Embryonic facial prominence (tissue), 1 donor: ENCODE measurements around the gene PACS1.
"Not testable (repeated sequence)": the region's sequence is repeated elsewhere in the genome, so short reads cannot be mapped to it uniquely, and the experiment has no call there.

Experiments used
- DNase-seq: peaks from one replicate; pipeline ENCODE4 v3.0.0-alpha.2; 2016; ENCODE audit errors: extremely low spot score

PACS1 gene

GRCh38 chr11:66075273-66075672 is 5.2 kb downstream of the PACS1 start:
- DNase-seq = no peak

DNA sequence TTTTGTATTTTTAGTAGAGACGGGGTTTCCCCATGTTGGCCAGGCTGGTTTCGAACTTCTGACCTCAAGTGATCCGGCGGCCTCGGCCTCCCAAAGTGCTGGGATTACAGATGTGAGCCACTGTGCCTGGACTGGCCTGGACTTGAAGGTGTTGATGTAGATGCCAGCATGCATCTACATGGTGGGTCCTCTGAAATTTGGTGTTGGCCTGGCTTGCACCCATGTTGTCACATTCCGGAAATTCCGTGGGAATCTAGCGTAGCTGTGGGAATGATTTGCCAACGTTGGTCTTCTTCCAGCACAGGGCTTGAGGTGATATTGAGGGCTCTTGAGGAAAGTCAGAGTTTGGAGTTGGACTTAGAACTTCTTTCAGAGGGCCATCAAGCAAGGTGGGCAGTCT is 6.5 kb downstream of the PACS1 start:
- no peak for DNase-seq

DNA sequence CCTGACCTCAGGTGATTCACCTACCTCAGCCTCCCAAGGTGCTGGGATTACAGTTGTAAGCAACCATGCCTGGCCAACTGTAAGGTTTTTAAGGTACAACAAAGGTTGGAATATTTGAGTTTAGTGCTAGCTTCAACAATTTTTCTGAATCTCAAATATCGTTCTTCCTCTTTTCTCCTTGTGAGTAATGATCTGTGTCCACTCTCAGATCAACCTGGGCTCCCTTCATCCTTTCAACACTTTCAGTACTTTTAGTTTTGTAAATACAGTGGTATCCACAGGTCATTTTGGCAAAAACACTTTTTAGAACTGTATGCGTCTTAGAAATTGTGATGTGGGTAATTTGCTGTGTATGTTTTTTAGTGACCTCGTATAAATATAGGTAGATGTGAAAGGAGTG is 7.9 kb downstream of the PACS1 start:
- no peak for DNase-seq

- DNase-seq = not testable (repeated sequence)
Measured at GRCh38 chr11:66078949-66079348, 8.9 kb downstream of the PACS1 start.

- DNase-seq = no peak
Measured at GRCh38 chr11:66080055-66080817, 10.2 kb downstream of the PACS1 start.

DNA sequence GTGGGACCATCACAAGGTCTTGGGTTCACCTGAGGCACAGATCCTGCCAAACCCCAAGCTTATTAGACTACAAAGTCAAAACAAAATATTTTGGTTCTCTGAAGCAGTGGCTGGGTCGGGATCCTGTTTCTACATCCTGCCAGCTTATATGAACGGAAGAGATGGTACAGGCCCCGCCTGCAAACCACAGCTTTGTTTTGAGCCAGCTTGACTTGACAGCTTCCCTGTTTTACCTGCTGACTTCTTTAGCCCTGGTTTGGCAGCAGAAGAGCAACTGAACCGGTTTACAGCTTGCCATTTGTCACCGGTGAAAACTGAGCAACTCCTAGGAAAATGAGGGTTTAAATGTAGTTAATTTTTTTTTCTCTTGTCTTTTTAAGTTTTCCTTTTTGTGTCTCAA is 11.4 kb downstream of the PACS1 start:
- DNase-seq = peak; percentile 43

DNA sequence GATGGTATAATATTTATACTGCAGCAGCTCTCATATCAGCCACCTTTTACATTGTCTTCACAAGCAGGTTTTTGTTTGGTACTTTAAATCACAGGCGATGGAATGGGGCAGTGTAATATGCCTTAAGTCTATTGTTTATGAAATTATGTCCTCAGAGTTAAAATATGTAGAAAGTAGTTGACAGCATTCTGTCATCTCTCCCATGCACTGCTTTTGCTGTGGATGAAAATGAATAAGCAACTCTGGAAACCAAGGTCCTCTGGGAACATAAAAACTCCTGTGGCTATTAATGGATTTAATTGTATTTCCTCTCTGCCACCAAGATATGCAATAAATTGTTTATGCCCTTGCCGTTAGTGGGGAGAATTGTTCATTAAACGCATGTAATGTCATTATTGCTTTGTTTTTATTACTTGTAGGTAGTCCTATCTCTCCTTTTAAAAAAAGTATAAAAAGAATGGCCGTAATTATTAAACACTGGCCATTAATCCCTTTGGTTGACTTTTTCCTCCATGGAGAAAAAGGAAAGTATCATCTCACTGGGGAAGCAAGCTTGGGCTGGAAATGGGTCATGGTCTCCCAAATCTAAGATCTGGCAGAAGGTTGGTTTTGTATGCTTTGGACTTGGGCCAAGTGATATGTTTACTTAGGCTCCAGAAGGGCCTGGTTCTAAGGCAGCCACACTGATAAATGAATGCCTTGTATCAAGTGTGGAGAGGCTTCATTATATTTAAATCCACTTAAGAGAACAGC is 13.1 kb downstream of the PACS1 start:
- DNase-seq = no peak

DNA sequence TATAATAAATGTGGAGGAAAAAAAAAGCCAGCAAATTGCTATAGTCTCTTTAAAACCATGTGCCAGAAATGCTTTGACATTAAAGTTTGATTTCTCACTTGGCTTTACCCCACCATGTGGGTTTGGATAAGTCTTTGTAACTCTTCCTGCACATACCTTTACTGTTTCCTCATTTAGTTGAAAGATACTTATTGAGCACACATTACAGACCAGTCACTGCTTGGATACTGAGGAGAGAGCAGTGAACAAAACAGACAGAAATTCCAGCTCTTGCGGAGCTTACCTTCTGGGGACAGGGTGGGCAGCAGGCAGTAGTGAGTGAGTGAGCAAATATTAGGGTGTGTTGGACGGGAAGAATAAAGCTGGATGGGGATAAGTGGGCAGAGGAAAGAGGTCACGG is 13.7 kb downstream of the PACS1 start:
- no peak for DNase-seq

DNA sequence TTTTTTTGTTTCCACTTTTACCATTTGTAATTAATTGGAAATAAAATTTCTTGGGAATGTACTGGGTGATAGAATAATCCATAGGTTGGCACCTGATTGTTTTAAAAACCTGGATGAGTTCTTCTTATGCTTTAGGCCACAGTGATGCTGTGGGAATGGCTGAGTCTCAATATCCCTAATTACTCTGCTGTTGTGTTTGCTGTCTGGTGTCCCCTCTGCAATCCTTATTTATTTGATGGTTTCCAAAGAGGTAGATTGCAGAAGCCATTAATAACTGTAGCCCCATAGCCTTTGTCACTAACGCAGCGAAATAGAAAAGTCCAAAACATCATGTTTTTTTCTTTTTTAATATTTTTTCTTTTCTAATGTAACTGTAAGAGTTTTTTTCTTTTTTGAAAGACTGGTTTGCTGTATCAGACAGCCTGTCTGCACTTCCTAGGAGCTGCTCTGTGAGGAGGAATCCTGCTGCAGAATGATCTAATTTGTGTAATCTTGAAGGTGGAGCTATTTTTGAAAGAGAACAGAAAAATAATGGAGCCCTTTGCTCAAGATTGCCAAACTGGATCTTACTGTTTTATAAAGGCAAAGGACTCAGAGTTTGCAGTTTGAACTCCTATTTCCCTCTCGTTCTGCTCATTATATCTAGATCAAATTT is 14.9 kb downstream of the PACS1 start:
- DNase-seq = no peak

DNA sequence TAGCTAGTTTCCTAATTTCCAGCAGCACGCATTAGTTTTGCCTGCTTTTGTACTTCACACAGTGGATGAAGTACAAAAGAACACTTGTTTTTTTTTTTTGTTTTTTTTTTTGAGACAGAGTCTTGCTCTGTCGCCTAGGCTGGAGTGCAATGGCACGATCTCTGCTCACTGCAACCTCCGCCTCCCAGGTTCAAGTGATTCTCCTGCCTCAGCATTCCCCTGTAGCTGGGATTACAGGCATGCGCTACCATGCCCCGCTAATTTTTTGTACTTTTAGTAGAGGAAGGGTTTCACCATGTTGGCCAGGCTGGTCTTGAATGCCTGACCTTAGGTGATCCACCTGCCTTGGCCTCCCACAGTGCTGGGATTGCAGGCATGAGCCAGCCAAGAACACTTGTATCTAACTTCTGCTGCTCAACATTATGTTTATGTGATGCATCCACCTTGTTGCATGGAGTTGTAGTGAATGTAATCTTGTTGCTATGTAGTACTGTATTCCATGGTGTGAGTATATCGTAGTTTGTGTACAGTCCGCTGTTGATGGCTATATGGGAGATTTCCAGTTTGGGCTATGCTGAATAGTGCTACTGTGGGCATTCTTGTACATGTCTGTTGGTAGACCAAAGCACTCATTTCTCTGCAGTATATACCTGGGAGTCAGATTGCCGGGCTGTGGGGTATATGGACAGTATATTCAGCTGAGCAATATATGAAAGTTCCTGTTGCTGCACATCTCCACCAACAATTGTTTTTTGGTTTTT is 17.3 kb downstream of the PACS1 start:
- no peak for DNase-seq

DNA sequence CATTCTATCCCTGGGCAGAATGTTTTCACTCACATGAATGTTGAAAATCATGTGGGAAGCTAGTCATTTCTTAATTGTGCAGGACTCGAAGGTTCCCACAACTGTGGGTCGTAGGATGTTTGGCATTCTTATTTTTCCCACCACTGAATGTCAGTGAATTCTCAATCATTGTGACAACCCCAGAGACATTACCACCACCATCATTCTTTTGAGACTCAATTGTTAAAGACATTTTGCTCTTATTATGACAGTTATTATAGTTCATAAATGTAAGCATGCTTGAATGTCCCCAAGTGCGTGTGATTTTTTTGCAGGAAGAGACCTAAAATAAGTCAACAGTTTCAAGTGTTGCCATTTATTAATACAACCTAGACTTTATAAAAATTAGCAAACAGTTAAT is 19.0 kb downstream of the PACS1 start:
- no peak for DNase-seq

- no peak for DNase-seq
Measured at GRCh38 chr11:66090288-66090687, 20.2 kb downstream of the PACS1 start.

DNA sequence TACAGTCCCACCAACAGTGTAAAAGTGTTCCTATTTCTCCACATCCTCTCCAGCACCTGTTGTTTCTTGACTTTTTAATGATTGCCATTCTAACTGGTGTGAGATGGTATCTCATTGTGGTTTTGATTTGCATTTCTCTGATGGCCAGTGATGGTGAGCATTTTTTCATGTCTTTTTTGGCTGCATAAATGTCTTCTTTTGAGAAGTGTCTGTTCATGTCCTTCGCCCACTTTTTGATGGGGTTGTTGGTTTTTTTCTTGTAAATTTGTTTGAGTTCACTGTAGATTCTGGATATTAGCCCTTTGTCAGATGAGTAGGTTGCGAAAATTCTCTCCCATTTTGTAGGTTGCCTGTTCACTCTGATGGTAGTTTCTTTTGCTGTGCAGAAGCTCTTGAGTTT is 22.1 kb downstream of the PACS1 start:
- DNase-seq = not testable (repeated sequence)

GRCh38 chr11:66099746-66100145 is 29.7 kb downstream of the PACS1 start:
- not testable (repeated sequence) for DNase-seq

GRCh38 chr11:66100272-66101065 is 30.4 kb downstream of the PACS1 start:
- DNase-seq = no peak

GRCh38 chr11:66101066-66101464 is 31.0 kb downstream of the PACS1 start:
- no peak for DNase-seq

GRCh38 chr11:66104057-66104638 is 34.1 kb downstream of the PACS1 start:
- DNase-seq = no peak

DNA sequence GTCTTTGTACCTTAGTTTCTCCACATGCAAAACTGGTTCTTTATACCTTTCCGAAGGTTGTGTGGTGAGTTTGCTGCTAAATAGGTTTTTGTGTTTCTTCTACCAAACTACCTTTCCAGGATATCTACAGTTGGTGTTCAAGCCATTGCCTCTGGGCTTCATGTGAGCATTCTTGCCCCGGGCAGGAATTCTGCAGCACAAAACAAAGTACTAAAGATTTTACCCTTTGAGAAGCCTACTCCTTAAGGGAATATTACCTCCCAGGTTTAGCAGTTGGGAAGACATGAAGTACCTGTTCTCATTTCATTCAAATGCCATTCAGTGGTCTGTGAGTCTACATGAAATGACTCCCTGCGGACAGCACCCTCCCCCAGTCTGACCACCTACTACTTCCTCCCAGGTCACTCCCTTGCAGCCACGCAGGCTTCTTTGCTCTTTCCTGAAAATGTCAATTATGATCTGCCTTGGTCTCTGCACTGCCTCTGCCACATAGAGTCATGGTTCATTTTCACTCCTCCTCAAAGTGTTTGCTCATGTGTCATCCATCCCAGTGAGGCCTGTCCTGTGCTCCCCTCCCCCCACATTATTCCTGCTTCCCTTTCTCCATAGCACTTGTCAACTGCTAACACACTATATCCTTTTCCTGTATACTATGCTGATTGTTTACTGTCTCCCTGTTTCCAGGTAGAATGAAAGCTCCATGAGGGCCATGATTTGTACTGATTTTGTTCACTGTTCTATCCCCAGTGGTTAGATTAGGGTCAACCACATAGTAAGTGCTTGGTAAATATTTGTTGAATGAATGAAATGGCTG is 36.9 kb downstream of the PACS1 start:
- DNase-seq = no peak

GRCh38 chr11:66107600-66108510 is 37.8 kb downstream of the PACS1 start:
- DNase-seq = no peak
